IMR-90 (cell line): Measurements from ENCODE around the gene CUBN. TPM values are rescaled to one million over a fixed set of nuclear protein-coding genes. Genes with fewer than 3 reads are reported as not detected.
"Not testable (repeated sequence)": the region's sequence is repeated elsewhere in the genome, so short reads cannot be mapped to it uniquely, and the experiment has no call there.

ENCODE experiments used
- ATAC-seq: fragments of 200-7000 bp; cut with Tn5 transposase; 2 replicates; pipeline ENCODE4 v1.9.1; 2020; ENCODE audit warnings: low read depth, mild to moderate bottlenecking, moderate library complexity
- BruUV-seq: library from RNA; stranded (reverse); fragments of 400-500 nt; replicated peaks from 2 replicates; lab custom pipeline; 2021; lab: Mats Ljungman, UMichigan
- CTCF ChIA-PET: fragments of 300-600 bp; formaldehyde crosslinking; extraction: SDS; loops from one replicate; lab custom pipeline; 2021; ENCODE audit warnings: antibody characterized with exemption; lab: Yijun Ruan, JAX
- POLR2A ChIA-PET: fragments of 300-600 bp; sonication (Branson Sonifier 250); formaldehyde crosslinking; loops from one replicate; lab custom pipeline; 2022; ENCODE audit warnings: antibody characterized with exemption; ENCODE audit not compliant: unreplicated experiment; lab: Charles Lee
- DNase-seq: peaks from one replicate; pipeline ENCODE4 v3.0.0; 2013
- H2AFZ ChIP-seq: replicated peaks from 2 replicates; pipeline ENCODE3; 2013; ENCODE audit warnings: low read length, mild to moderate bottlenecking; ENCODE audit not compliant: poor library complexity
- H2AK5ac ChIP-seq: 2 replicates; pipeline ENCODE4 v1.6.1; 2013; ENCODE audit warnings: low read depth, low read length, inconsistent platforms
- H2AK9ac ChIP-seq: replicated peaks from 2 replicates; pipeline ENCODE3; 2013; ENCODE audit warnings: mild to moderate bottlenecking, low read depth, low read length, moderate library complexity; ENCODE audit not compliant: poor library complexity
- H2BK120ac ChIP-seq: 2 replicates; pipeline ENCODE4 v1.6.1; 2013; ENCODE audit warnings: low read depth, low read length, inconsistent platforms
- H2BK15ac ChIP-seq: 3 replicates; pipeline ENCODE4 v1.6.1; 2013; ENCODE audit warnings: low read depth, low read length, inconsistent platforms
- H2BK20ac ChIP-seq: 2 replicates; pipeline ENCODE4 v1.6.1; 2013; ENCODE audit warnings: low read depth, mild to moderate bottlenecking, inconsistent platforms, low read length, moderate library complexity
- H2BK5ac ChIP-seq: 2 replicates; pipeline ENCODE4 v1.6.1; 2013; ENCODE audit warnings: mild to moderate bottlenecking, low read depth, low read length, inconsistent platforms; ENCODE audit not compliant: poor library complexity, severe bottlenecking
- H3K14ac ChIP-seq: replicated peaks from 2 replicates; pipeline ENCODE4 v1.6.1; 2013; ENCODE audit warnings: low read depth, low read length, inconsistent platforms
- H3K18ac ChIP-seq: 2 replicates; pipeline ENCODE4 v1.6.1; 2013; ENCODE audit warnings: low read depth, low read length, control low read depth
- H3K23ac ChIP-seq: 2 replicates; pipeline ENCODE4 v1.6.1; 2013; ENCODE audit warnings: low read depth, low read length, inconsistent platforms
- H3K27ac ChIP-seq: 2 replicates; pipeline ENCODE4 v1.5.1; 2013; ENCODE audit warnings: mild to moderate bottlenecking, control low read depth, low read length; ENCODE audit not compliant: insufficient read depth
- H3K27me3 ChIP-seq: 2 replicates; pipeline ENCODE4 v1.6.1; 2013; ENCODE audit warnings: low read length; ENCODE audit not compliant: control insufficient read depth, insufficient read depth
- H3K36me3 ChIP-seq: 2 replicates; pipeline ENCODE4 v1.6.1; 2013; ENCODE audit warnings: low read length, mixed read lengths; ENCODE audit not compliant: control insufficient read depth, insufficient read depth
- H3K4ac ChIP-seq: 2 replicates; pipeline ENCODE4 v1.6.1; 2013; ENCODE audit warnings: low read depth, low read length, inconsistent platforms
- H3K4me1 ChIP-seq: 2 replicates; pipeline ENCODE4 v1.6.1; 2013; ENCODE audit warnings: low read length, mixed read lengths; ENCODE audit not compliant: control insufficient read depth, insufficient read depth
- H3K4me2 ChIP-seq: 2 replicates; pipeline ENCODE4 v1.6.1; 2013; ENCODE audit warnings: low read depth, mild to moderate bottlenecking, control low read depth, low read length, moderate library complexity
- H3K4me3 ChIP-seq: 2 replicates; pipeline ENCODE4 v1.5.1; 2013; ENCODE audit warnings: low read depth, mild to moderate bottlenecking, control low read depth, low read length, moderate library complexity; ENCODE audit not compliant: insufficient read depth
- H3K56ac ChIP-seq: 2 replicates; pipeline ENCODE4 v1.6.1; 2013; ENCODE audit warnings: low read length, inconsistent platforms; ENCODE audit not compliant: insufficient read depth; ENCODE audit errors: extremely low read depth
- H3K79me1 ChIP-seq, 2 experiments: 2 replicates each; pipeline ENCODE4 v1.6.1; 2013; ENCODE audit warnings: low read length in 2 of 2, inconsistent platforms in 1 of 2, low read depth in 1 of 2
- H3K9ac ChIP-seq: 2 replicates; pipeline ENCODE4 v1.6.1; 2013; ENCODE audit warnings: low read depth, low read length, control low read depth
- H3K9me1 ChIP-seq: 2 replicates; pipeline ENCODE4 v1.6.1; 2013; ENCODE audit warnings: low read length, inconsistent platforms; ENCODE audit not compliant: insufficient read depth
- H3K9me3 ChIP-seq: 2 replicates; pipeline ENCODE4 v1.6.1; 2013; ENCODE audit warnings: low read length; ENCODE audit not compliant: control insufficient read depth, insufficient read depth
- H4K20me1 ChIP-seq: 2 replicates; pipeline ENCODE4 v1.6.1; 2013; ENCODE audit warnings: low read length, inconsistent platforms; ENCODE audit not compliant: insufficient read depth
- H4K5ac ChIP-seq: 2 replicates; pipeline ENCODE4 v1.6.1; 2013; ENCODE audit warnings: mild to moderate bottlenecking, low read depth, low read length, control low read depth
- H4K8ac ChIP-seq, 2 experiments: 2 replicates each; pipeline ENCODE4 v1.6.1; 2013; ENCODE audit warnings: low read depth in 2 of 2, low read length in 2 of 2, control low read depth in 1 of 2, inconsistent platforms in 1 of 2
- H4K91ac ChIP-seq: 2 replicates; pipeline ENCODE4 v1.6.1; 2013; ENCODE audit warnings: low read depth, low read length, inconsistent platforms; ENCODE audit not compliant: insufficient read depth
- MAFK ChIP-seq: IDR thresholded peaks from 2 replicates; pipeline ENCODE4 v1.6.1; 2012; ENCODE audit warnings: low read depth, low read length, improper control_type of control experiment
- WGBS, 2 experiments: methylation state at CpG; one replicate each; pipeline versions ENCODE4 v1.1.5 to v1.1.7; 2013; ENCODE audit warnings: missing lambda C conversion rate in 2 of 2; ENCODE audit not compliant: insufficient read length in 1 of 2; ENCODE audit errors: extremely low coverage in 2 of 2; 5-methylcytosine and 5-hydroxymethylcytosine counted together
- dilution Hi-C: fragments of 300-500 bp; cut with HindIII; formaldehyde crosslinking; loops from one replicate; pipeline ENCODE4 v1.14.3; 2018; ENCODE audit warnings: low sequenced_read_pairs; ENCODE audit not compliant: unreplicated experiment
- in situ Hi-C: fragments of 300-500 bp; cut with MboI; formaldehyde crosslinking; loops from 3 replicates; pipeline ENCODE4 v1.14.3; 2019; ENCODE audit warnings: low sequenced_read_pairs, inconsistent platforms, mixed read lengths
- intact Hi-C: fragments of 100-400 bp; cut with micrococcal nuclease; formaldehyde crosslinking; loops from 2 replicates; pipeline ENCODE4 v1.10.0; 2022
- polyA plus RNA-seq, 3 experiments: library from polyadenylated mRNA; depleted of rRNA; stranded (reverse); fragments of >200 nt; gene quantifications; 2 replicates each; pipeline ENCODE4 v1.2.3, GENCODE V29; 2012; ENCODE audit warnings: low replicate concordance in 1 of 3
- total RNA-seq: library from RNA; depleted of rRNA; stranded (reverse); fragments of >200 nt; gene quantifications from 2 replicates; pipeline ENCODE4 v1.2.3, GENCODE V29; 2012
- TF ChIP-seq, protein P1 (sequence below): conservative IDR thresholded peaks from 2 replicates; pipeline ENCODE4 v1.5.1; 2012; ENCODE audit warnings: mild to moderate bottlenecking, low read depth, low read length, improper control_type of control experiment

CUBN gene
- total and polyA plus RNA-seq, 2 of the 4 experiments (the other 2 are of a cell fraction) = 0.19 to 0.54 TPM

DNA sequence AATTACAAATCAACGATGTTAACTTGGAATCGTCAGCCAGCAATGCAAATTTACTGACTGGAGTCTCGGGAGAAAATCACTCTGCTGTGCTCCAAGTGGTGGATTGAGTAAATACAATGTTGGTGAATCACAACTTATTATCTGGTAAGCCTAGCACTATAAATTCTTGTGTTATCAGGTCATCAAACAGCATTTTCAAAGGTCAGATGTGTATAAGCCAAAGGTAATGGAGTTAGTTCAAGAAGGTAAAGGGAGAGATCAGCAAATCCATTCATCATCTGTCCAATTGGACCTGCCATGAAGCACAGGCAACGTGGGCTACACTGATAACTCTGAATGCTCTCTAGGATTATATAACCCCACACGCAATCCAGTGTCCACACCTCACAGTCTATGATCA, 13.9 kb downstream of the CUBN start:
- Histone ChIP-seq H3K4me3 (no peak overlapping the region), H4K5ac (no peak overlapping the region), H3K4me1 (peaks cover 6% of the 10 kb centered on the region), H3K4ac (peak overlapping the region; percentile 37), H3K27ac (no peak overlapping the region), H4K8ac (no peak overlapping the region), H2BK15ac (0 out of 3 replicates have a peak overlapping the region, but pooled peaks have one; percentile 29), H2BK120ac (0 out of 2 replicates have a peak overlapping the region, but pooled peaks have one; percentile 32), H2AK5ac (no peak overlapping the region), H2BK20ac (peak overlapping the region; percentile 23; the same call in 1 of the 2 replicates), H2AFZ (no peak overlapping the region), H2BK5ac (no peak overlapping the region), H4K91ac (no peak overlapping the region), H3K9ac (no peak overlapping the region), H3K23ac (no peak overlapping the region), H3K9me1 (peaks cover 14% of the 10 kb centered on the region), H2AK9ac (no peak overlapping the region), H3K36me3 (no peaks in the 10 kb centered on the region), H3K18ac (no peak overlapping the region), H3K79me1 (no peaks in the 10 kb centered on the region), H4K20me1 (no peaks in the 10 kb centered on the region), H3K4me2 (no peak overlapping the region), H3K27me3 (no peaks in the 10 kb centered on the region), H3K56ac (no peak overlapping the region), H3K9me3 (no peaks in the 10 kb centered on the region), H3K14ac (peak overlapping the region; percentile 31; the same call in 1 of the 2 replicates)
- DNase-seq (peak; percentile 51), ATAC-seq (peak; percentile 75)
- dilution Hi-C loops (no loop called here), intact Hi-C loops (no loop called here), in situ Hi-C loops (no loop called here)
- no TSS peak for BruUV-seq
- no CpG with 5 or more reads among the region's 5 CpGs for WGBS, 2 experiments
- ChIA-PET POLR2A (no interaction called here), CTCF (no interaction called here)
- TF ChIP-seq, protein P1, sequence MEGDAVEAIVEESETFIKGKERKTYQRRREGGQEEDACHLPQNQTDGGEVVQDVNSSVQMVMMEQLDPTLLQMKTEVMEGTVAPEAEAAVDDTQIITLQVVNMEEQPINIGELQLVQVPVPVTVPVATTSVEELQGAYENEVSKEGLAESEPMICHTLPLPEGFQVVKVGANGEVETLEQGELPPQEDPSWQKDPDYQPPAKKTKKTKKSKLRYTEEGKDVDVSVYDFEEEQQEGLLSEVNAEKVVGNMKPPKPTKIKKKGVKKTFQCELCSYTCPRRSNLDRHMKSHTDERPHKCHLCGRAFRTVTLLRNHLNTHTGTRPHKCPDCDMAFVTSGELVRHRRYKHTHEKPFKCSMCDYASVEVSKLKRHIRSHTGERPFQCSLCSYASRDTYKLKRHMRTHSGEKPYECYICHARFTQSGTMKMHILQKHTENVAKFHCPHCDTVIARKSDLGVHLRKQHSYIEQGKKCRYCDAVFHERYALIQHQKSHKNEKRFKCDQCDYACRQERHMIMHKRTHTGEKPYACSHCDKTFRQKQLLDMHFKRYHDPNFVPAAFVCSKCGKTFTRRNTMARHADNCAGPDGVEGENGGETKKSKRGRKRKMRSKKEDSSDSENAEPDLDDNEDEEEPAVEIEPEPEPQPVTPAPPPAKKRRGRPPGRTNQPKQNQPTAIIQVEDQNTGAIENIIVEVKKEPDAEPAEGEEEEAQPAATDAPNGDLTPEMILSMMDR = peak; percentile 19; the same call in 1 of the 2 replicates
- TF ChIP-seq MAFK = no peak

DNA sequence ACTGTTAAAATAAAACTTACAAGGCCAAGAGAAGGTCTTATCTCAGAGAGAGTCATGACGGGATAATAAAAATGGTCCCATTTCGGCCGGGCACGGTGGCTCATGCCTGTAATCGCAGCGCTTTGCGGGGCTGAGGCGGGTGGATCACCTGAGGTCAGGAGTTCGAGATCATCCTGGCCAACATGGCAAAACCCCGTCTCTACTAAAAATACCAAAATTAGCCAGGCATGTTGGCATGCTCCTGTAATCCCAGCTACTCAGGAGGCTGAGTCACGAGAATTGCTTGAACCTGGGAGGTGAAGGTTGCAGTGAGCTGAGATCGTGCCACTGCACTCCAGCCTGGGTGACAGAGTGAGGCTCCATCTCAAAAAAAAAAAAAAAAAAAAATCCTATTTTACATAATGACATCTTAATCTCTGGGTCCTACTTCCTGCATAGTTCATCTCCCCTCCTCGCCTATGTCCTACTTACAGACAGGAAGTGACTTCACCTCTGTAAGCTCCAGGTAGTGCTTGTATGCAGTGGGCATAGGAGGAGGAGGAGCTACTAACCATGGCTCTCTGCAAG, 14.7 kb downstream of the CUBN start:
- 96% methylated on average over 4 of the region's 13 CpGs; no CpG with 5 or more reads in 1 of the 2 experiments for WGBS, 2 experiments
- POLR2A ChIA-PET = interaction anchor here (0.7 kb wide), 1 partner anchor 123 kb away, joined by 7 read pairs; no protein-coding TSS in a partner anchor
- peak overlapping the region; percentile 4 for H2AFZ ChIP-seq
- H3K4me1 ChIP-seq, H3K9ac ChIP-seq, dilution Hi-C loops, H4K20me1 ChIP-seq, H3K79me1 ChIP-seq, H3K4me2 ChIP-seq, H3K9me3 ChIP-seq, ATAC-seq, intact Hi-C loops, H3K27me3 ChIP-seq, H3K4me3 ChIP-seq, H3K36me3 ChIP-seq, H3K27ac ChIP-seq, H3K18ac ChIP-seq, H2BK5ac ChIP-seq, H3K56ac ChIP-seq, H3K23ac ChIP-seq, DNase-seq, H4K8ac ChIP-seq, H4K5ac ChIP-seq, H2AK9ac ChIP-seq, in situ Hi-C loops, H2BK20ac ChIP-seq, BruUV-seq: not testable (repeated sequence)
- H4K91ac ChIP-seq = 0 out of 2 replicates have a peak overlapping the region, but pooled peaks have one; percentile 56
- peaks cover 14% of the 10 kb centered on the region for H3K9me1 ChIP-seq
- CTCF ChIA-PET = interaction anchor here (0.7 kb wide), 1 partner anchor 129 kb away, joined by 4 read pairs; no protein-coding TSS in a partner anchor
- peak overlapping the region; percentile 32; the same call in 1 of the 2 replicates for H2BK120ac ChIP-seq
- H3K4ac ChIP-seq = peak overlapping the region; percentile 60
- peak overlapping the region; percentile 31; the same call in 1 of the 2 replicates for H3K14ac ChIP-seq
- H2BK15ac ChIP-seq = 0 out of 3 replicates have a peak overlapping the region, but pooled peaks have one; percentile 29
- peak overlapping the region; percentile 74; the same call in 1 of the 2 replicates for H2AK5ac ChIP-seq
